IPS-NIHi7 (cell line): Measurements from ENCODE around the gene SHC2.
A peak's percentile ranks its signal among the peaks of the same experiment; 100 is the strongest.

Experiments
- DNase-seq: peaks from one replicate; pipeline ENCODE4 v3.0.0; 2012; ENCODE audit warnings: mixed read lengths; ENCODE audit errors: extremely low spot score

SHC2 gene

GRCh38 chr19:374183-374885, 86.5 kb downstream of the SHC2 start:
- no peak for DNase-seq

DNA sequence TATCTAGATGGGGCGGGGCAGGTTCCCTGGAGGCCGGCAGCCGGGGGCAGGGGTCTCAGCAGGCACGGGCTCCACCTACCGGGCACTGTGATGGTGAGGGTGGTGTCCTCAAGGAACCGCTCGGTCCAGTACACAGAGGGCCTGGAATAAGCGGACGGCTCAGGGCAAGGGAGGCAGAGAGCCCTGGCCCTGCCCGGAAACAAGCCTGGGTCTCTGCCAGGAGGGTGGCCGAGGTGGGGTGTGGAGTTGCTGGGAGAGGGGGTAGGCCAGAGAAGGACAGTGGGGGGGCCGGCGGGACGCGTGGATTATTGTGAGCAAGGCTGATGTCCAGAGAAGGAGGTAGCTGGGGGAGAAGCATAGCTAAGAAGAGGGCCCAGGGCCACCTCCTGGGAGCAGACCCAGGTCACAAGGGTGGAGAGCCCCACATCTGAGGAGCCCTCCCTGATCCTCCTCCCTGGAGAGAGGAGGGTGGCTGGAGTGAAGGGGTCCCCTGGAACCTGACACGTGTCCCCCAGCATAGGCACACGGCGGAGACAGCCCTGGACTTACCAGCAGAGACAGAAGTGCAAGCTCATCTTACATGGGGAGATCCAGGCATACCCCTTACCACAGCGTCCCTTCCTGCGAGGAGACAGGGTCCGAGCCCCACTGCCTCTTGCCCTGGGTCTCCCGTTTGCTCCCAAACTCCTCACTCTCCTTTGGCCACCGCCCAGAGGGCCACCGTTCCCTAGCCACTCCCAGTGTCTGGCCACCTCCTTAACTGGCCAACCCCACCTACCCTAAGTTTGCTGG, 87.2 kb downstream of the SHC2 start:
- DNase-seq = peak; percentile 20

DNA sequence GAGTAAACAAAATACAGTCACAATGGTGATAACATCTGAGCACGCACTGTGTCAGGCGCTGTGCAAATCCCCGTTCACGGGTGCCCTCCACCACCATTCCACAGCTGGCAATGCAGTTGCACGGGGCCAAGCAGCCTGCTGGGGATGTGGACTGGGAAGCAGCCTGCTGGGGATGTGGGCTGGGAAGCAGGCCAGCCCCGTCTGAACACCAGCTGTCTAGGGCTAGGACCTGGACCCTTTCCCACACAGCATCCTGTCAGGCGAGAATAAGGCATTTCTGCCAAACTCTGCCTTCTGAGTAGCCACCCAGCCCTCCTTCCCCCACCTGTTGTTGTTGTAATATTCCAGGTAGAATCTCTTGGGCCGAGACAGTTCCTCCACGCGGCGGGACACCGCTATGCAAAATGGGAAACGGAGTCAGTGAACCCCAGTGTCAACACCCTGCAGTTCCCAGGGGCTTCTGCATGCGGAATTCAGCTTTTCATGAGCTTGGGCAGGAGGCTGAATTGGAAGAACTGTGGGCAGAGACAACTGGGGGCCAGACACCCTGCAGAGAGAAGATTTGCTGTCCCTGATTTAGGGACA, 88.4 kb downstream of the SHC2 start:
- DNase-seq = no peak

DNA sequence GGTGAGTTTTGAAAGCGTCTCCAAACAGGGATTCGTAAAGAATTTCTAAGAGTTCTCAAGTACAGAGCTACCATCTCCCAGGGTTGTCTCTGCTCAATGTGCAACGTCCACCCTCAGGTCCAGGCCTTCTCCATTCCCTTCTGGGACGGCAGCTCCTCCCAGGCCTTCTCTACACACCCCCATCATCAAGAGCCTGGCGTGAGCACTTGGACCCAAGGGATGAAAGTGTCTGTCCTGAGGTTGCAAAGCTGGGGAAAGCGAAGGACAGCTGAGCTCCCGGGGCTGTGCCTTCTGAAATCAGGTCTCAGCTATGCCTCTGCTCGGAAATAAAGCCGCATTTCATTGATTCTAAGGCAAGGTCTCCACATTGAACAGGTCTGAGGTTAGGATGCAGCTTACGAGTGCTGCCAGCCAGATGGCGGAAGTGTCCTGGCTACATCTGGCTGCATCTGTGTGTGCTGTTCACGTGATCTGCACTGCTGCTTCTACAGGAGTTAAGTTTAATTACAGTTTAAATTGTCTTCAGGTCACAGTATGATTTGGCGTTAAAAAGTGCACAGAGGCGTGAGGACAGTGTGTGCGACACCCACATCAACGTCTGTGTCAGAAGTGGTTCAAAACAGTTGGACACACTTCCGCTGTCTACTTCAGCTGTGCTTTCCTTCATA, 89.2 kb downstream of the SHC2 start:
- DNase-seq = no peak

DNA sequence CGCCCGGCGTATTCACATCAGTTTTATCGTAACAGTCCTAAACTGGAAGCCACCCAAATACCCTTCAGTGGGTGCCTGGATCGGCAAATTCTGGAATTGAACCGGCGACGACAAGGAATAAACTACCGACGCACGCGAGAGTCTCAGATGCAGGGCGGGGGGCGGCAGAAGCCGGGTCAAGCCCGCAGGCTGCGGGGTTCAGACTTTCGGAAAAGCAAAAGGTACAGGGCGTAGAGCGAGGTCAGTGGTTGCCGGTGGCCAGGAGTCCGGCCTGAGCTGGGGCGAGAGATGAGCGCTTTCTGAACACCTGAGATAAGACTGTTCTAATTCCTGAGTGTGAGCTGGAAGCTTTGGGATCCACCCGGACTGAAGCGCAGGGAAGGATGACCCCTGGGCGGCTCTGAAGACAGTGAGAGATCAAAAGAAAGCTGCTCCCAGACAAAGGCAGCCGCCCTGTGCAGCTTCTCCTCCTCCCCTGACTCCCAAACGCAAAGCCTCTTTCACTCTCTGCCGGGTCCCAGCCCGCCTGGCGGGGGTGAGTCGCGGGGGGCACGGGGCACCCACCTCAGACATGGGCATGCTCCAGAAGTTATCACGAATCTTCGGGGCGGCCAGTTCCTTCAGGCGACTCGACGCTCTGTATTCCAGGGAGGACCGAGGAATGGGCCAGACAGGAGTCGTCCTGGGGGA, 90.0 kb downstream of the SHC2 start:
- no peak for DNase-seq

DNA sequence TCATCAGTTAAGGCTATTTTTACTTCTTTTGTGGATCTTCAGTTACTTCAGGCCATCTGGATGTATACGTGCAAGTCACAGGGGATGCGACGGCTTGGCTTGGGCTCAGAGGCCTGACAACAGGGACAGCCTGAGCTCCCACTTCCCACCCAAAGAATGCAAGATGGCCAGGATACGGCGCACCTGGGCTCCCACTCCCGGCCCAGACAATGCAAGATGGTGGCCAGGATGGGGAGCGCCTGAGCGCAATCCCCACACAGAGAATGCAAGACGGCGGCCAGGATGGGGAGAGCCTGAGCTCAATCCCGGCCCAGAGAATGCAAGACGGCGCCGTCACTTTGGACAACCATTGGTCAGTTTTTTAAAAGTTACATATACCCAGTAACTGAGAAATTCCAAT, 91.0 kb downstream of the SHC2 start:
- no peak for DNase-seq

DNA sequence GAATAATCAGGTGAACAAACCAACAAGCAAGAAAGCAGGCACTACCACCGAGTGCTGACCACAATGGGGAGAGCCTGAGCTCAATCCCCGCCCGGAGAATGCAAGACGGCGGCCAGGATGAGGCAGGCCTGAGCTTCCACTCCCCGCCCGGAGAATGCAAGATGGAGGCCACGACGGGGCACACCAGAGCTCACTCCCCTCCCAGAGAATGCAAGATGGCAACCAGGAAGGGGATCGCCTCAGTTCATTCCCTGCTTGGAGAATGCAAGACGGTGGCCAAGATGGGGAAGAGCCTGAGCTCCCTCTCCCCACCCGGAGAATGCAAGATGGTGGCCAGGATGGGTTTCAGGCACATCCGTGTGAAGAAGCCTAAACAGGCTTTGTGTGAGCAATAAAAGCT, 91.6 kb downstream of the SHC2 start:
- no peak for DNase-seq

DNA sequence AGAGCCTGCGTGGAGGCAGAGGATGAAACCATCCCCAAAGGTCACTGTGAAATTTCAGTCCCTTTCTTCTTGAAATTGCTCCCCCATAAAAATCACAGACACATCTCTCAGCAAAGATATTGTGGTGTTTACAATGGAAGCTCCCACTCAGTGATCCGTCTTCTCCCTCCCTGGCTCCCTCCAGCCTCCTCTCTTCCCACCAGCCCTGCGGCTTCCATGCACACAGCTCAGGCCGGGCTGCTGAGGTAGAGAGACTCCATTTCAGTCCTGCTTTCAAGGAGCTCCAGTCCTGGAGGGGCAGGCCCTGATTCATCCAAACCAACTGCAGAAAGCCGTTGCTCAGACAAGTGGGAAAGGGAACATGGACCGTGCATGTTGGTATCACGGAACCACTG, 92.2 kb downstream of the SHC2 start:
- no peak for DNase-seq

DNA sequence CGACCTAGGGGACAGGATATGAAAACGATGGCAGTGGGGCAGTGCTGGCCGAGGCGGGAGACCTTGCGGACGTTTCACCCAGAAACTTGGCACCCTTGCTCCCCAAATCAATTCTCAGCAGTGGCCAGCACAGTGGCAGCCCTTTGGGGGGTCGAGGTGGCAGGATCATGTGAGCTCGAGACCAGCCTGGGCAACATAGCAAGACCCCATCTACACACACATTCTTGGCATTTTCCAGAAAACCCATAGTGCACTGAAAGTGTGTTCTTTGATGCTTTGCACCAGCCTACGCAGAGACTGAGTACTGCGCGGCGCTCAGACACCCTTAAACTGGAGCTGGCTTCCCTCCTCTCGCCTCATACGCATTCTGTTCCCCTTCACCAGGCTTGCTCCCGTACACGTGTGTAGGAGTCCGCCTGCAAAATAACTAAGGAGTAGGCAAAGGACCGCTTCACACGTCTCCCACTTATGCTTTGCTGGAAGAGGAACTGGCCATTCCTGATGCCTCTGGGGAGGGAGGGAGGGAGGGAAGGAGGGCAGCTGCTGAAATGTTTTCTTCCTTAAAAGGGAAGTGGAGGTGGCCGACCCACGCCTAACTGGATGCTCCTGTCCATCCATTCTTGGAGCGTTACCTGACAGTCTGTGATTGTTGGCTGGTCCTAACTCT, 92.7 kb downstream of the SHC2 start:
- no peak for DNase-seq

GRCh38 chr19:367561-367960, 93.3 kb downstream of the SHC2 start:
- DNase-seq = no peak

DNA sequence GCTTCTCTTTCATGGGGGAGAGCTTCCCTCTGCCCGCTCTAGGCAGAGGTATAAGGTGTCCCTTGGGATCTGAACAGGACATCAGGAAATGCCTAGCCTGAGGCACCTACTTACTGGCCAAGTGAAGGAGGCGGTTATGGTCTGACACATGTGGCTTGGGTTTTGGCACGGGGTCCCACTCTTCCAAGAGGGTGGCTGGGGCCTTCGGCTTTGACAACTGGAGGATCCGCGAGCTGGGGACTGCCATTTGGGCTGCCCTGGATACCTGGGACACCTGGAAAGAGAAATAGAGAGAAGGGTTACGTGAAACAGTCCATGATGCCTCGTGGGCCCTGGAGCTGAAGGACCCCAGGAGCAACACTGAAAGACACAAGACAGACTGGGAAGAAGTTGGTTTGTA, 93.9 kb downstream of the SHC2 start:
- DNase-seq = no peak
